Measurements from ENCODE around the gene CHD1. TPM values are rescaled to one million over a fixed set of nuclear protein-coding genes. Genes with fewer than 3 reads are reported as not detected.
A peak's percentile ranks its signal among the peaks of the same experiment; 100 is the strongest.

CHD1 gene
- total and polyA plus RNA-seq, 9 of the 15 experiments (the other 6 are each of a cell fraction or from before 2014, with no cell fraction given): 27.3 to 133 (median 58.7) TPM

GRCh38 chr5:98975223-98975622, 46.4 kb upstream of the CHD1 start:
- no peak overlapping the region for H3K9ac ChIP-seq (ENCODE audit: insufficient read depth in 1 of 2, low read depth in 2 of 2, low read length in 2 of 2)
- H3K79me2 ChIP-seq (ENCODE audit: control insufficient read depth, insufficient read depth, low read length): no peaks in the 10 kb centered on the region
- no peaks in the 10 kb centered on the region for H3K9me3 ChIP-seq (replicated peaks; ENCODE audit: control insufficient read depth, insufficient read depth, low read depth, low read length)
- no peak for DNase-seq (ENCODE audit: extremely low read depth in 1 of 4, low spot score in 3 of 4)
- no peak for TF ChIP-seq MITF (IDR thresholded peaks at IDR 0.05)
- no peaks in the 10 kb centered on the region for H3K9me1 ChIP-seq (ENCODE audit: control insufficient read depth, insufficient read depth, low read length)
- FAIRE-seq: no peak
- ChIA-PET POLR2A (no interaction called here), CTCF (ENCODE audit: low intra/inter-chr PET ratio) (no interaction called here)
- H3K36me3 ChIP-seq (ENCODE audit: control insufficient read depth, insufficient read depth, low read length): no peaks in the 10 kb centered on the region
- 43% methylated on average over 2 of the region's 2 CpGs for WGBS (ENCODE audit: insufficient coverage, low coverage, missing lambda C conversion rate)
- no peaks in the 10 kb centered on the region for H3K4me1 ChIP-seq (replicated peaks in 1 of 2; ENCODE audit: control insufficient read depth in 2 of 2, insufficient read depth in 2 of 2, low read length in 2 of 2)
- H3K27me3 ChIP-seq (ENCODE audit: control insufficient read depth in 2 of 2, insufficient read depth in 2 of 2, low read length in 2 of 2): no peaks in the 10 kb centered on the region
- H3K27ac ChIP-seq (ENCODE audit: extremely low read depth, low read depth, low read length): no peak overlapping the region
- peak; percentile 21; the same call in 2 of the 3 replicates for ATAC-seq
- H4K20me1 ChIP-seq (replicated peaks; ENCODE audit: control insufficient read depth, insufficient read depth, low read length): no peaks in the 10 kb centered on the region
- no peak overlapping the region for H2AFZ ChIP-seq (ENCODE audit: low read depth, low read length)
- no peak overlapping the region for H3K4me3 ChIP-seq
- no TSS peak for BruUV-seq (replicated peaks)
- intact Hi-C loops (cut with micrococcal nuclease) (no loop called here), in situ Hi-C loops (cut with MboI) (no loop called here)
- H3K4me2 ChIP-seq (ENCODE audit: insufficient read depth, low read length): no peak overlapping the region

GRCh38 chr5:98969400-98969799, 40.6 kb upstream of the CHD1 start:
- no TSS peak for BruUV-seq (replicated peaks)
- Histone ChIP-seq H3K9me1 (ENCODE audit: control insufficient read depth, insufficient read depth, low read length) (no peaks in the 10 kb centered on the region), H3K4me1 (replicated peaks in 1 of 2; ENCODE audit: control insufficient read depth in 2 of 2, insufficient read depth in 2 of 2, low read length in 2 of 2) (peaks cover 1 to 4% of the 10 kb centered on the region in 2 experiments; a peak in 4 of 5 replicates), H3K4me2 (ENCODE audit: insufficient read depth, low read length) (no peak overlapping the region), H3K9me3 (replicated peaks; ENCODE audit: control insufficient read depth, insufficient read depth, low read depth, low read length) (no peaks in the 10 kb centered on the region), H4K20me1 (replicated peaks; ENCODE audit: control insufficient read depth, insufficient read depth, low read length) (no peaks in the 10 kb centered on the region), H3K27ac (ENCODE audit: extremely low read depth, low read depth, low read length) (no peak overlapping the region), H3K27me3 (ENCODE audit: control insufficient read depth in 2 of 2, insufficient read depth in 2 of 2, low read length in 2 of 2) (no peaks in the 10 kb centered on the region), H2AFZ (ENCODE audit: low read depth, low read length) (no peak overlapping the region; the same call in 1 of the 2 replicates), H3K79me2 (ENCODE audit: control insufficient read depth, insufficient read depth, low read length) (no peaks in the 10 kb centered on the region; the same call in 2 of the 3 replicates), H3K36me3 (ENCODE audit: control insufficient read depth, insufficient read depth, low read length) (no peaks in the 10 kb centered on the region), H3K9ac (ENCODE audit: insufficient read depth in 1 of 2, low read depth in 2 of 2, low read length in 2 of 2) (no peak overlapping the region), H3K4me3 (no peak overlapping the region)
- TF ChIP-seq ZNF263 (CRISPR knock-in tag; IDR thresholded peaks at IDR 0.05; ENCODE audit: borderline replicate concordance) (no peak), RAD21 (CRISPR knock-in tag; conservative IDR thresholded peaks at IDR 0.05 in 1 of 2, IDR thresholded peaks at IDR 0.05 in 1 of 2) (0 out of 4 replicates have a peak, but pooled peaks of 1 of the 2 experiments have one; percentile 4), CTCF (IDR thresholded peaks at IDR 0.05 in 2 of 3, conservative IDR thresholded peaks at IDR 0.05 in 1 of 3; ENCODE audit: insufficient read depth in 2 of 3, low read depth in 1 of 3, low read length in 3 of 3) (peak in 1 of 3 experiments; percentile 41; a peak in 2 of 6 replicates)
- POLR2A ChIA-PET: interaction anchor here (0.9 to 1.9 kb wide), 4 partner anchors 9 to 36 kb away, joined by 3 to 6 read pairs (median 4); no protein-coding TSS in a partner anchor
- in situ Hi-C loops (cut with MboI): no loop called here
- FAIRE-seq (no peak), ATAC-seq (peak; percentile 52; the same call in 2 of the 3 replicates), DNase-seq (ENCODE audit: extremely low read depth in 1 of 4, low spot score in 3 of 4) (no peak)
- intact Hi-C loops (cut with micrococcal nuclease): loop anchor here (1.0 kb wide), 1 partner anchor 63 kb away; no protein-coding TSS in a partner anchor
- 55% methylated on average over 4 of the region's 4 CpGs for WGBS (ENCODE audit: insufficient coverage, low coverage, missing lambda C conversion rate)
- CTCF ChIA-PET (ENCODE audit: low intra/inter-chr PET ratio): no interaction called here
